CD4-positive, alpha-beta T cell treated with Interferon gamma for 1 hour (primary cell): Measurements from ENCODE around the gene PAGR1.
A peak's percentile ranks its signal among the peaks of the same experiment; 100 is the strongest.
"Not testable (repeated sequence)": the region's sequence is repeated elsewhere in the genome, so short reads cannot be mapped to it uniquely, and the experiment has no call there.

Experiments
- DNase-seq: peaks from one replicate; pipeline ENCODE4 v3.0.0-alpha.2; 2020

Gene PAGR1

GRCh38 chr16:29815793-29816693 is at the start of gene PAGR1:
Gene PAGR1 (plus strand): TSS chr16:29816152. CDS start chr16:29816526, 374 bp downstream.
- peak; percentile 100 for DNase-seq

DNA sequence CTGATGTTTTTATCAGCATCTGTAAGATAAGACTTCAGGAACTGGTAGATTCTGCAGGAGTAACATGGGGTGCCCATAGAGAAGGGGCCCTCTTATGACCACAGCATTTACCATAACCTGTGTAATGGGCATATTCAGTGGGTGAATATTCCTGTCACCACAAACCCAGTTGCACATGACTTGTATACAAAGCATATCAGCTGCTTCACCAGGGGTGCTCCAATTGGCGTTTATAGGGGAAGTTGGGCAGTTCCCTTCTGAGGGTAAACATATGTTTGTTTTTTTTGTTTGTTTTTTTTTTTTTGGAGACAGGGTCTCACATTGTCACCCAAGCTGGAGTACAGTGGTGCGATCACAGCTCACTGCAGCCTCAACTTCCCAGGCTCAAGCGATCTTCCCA is 49.4 kb upstream of the PAGR1 start:
- no peak for DNase-seq

GRCh38 chr16:29767062-29767461 is 48.9 kb upstream of the PAGR1 start:
- no peak for DNase-seq

DNA sequence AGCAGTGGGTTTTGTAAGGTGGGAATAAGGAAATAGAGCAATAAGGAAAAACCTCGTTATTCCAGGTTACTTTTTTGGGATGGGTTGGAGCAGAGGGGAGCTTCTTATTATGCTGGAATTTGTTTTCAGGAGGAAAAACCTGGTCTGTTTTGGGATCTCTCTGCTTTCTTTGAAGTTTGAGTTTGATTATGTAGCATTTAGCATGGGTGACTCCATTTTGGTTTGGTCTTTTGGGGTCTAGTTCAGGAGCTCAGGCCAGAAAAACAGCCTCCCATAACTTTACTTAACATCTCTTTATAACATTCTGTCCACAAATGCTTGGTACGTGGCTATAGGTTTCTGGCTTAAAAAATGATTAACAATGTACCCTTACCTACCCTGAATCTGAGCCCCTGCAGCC is 46.4 kb upstream of the PAGR1 start:
- no peak for DNase-seq

- no peak for DNase-seq
Measured at GRCh38 chr16:29770250-29770929, 45.6 kb upstream of the PAGR1 start.

DNA sequence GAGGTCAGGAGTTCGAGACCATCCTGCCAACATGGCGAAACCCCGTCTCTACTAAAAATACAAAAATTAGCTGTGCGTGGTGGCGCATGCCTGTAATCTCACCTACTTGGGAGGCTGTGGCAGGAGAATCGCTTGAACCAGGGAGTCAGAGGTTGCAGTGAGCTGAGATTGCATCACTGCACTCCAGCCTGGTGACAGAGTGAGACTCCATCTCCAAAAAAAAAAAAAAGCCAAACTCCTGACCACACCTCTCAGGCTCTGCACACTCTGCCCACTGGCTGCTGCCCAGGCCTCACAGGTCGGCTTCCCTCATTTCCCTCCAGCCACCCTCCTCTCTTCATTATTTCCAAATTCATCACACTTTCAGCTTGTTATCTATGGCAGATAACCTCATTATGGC is 43.6 kb upstream of the PAGR1 start:
- not testable (repeated sequence) for DNase-seq

DNA sequence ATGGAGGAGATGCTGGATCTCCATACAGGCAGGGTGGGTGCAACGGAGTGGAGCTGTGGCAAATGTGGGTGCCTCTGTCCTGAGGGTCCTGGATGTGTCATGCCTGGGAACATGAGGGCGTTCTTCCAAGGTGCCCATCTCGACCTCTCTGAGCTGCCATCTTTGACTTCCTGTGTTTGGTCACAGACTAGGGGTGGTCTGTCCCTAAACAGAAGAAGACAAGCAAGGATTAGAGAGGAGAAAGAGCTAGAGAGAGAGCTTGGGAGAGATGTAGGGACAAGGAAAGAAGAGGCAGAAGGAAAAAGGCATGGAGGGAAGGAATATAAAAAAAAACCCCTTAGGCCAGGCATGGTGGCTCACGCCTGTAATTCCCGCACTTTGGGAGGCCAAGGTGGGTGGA is 41.2 kb upstream of the PAGR1 start:
- no peak for DNase-seq

- DNase-seq, result no peak
Measured at GRCh38 chr16:29775742-29776408, 40.1 kb upstream of the PAGR1 start.

DNA sequence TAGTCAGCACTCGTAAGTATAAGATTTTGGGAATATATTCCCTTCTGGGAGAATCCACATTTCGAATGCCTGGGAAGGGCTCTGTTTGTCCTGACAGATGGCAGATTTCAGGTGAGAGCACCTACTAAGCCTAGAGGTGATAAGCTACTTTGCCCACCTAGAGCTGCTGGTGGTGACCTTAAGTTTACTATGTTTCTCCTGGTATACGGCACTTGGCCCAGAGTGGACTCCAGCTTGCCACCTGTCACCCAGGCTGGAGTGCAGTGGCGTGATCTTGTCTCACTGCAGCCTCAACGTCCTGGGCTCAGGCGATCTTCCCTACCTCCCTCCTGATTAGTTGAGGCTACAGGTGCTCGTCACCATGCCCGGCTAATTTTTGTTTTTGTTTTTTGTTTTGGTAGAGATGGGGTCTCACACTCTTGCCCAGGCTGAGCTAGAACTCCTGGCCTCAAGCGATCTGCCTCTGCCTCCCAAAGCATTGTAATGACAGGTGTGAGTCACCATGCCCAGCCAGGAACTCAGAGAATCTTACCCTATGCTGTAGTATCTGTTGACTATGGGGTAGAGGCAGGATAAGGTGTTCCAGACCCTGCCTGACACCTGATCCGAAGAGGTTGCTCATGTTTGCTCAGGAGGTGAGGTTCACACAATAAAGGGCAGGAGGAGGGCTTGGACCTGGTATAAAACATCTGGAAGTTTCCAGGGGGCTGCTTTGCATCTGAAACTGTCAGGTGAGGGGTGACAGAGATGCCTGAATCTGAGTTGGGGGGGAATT is 38.2 kb upstream of the PAGR1 start, which contains the start of gene ZG16:
TSS of gene ZG16 (plus strand) at position 681 of the 775 bp plus-strand sequence. CDS start 1,011 bp downstream, outside the sequence.
- DNase-seq, result no peak

DNA sequence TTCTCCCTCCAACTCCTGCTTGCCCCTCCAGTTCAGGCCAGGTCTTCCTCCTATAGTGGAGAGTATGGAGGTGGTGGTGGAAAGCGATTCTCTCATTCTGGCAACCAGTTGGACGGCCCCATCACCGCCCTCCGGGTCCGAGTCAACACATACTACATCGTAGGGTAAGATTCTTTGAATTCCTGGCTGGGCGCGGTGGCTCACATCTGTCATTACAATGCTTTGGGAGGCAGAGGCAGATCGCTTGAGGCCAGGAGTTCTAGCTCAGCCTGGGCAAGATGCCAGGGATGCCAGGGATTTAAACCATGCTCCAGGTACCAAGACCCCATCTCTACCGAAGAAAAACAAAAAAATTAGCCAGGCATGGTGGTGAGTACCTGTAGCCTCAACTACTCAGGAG is 36.5 kb upstream of the PAGR1 start:
- no peak for DNase-seq

DNA sequence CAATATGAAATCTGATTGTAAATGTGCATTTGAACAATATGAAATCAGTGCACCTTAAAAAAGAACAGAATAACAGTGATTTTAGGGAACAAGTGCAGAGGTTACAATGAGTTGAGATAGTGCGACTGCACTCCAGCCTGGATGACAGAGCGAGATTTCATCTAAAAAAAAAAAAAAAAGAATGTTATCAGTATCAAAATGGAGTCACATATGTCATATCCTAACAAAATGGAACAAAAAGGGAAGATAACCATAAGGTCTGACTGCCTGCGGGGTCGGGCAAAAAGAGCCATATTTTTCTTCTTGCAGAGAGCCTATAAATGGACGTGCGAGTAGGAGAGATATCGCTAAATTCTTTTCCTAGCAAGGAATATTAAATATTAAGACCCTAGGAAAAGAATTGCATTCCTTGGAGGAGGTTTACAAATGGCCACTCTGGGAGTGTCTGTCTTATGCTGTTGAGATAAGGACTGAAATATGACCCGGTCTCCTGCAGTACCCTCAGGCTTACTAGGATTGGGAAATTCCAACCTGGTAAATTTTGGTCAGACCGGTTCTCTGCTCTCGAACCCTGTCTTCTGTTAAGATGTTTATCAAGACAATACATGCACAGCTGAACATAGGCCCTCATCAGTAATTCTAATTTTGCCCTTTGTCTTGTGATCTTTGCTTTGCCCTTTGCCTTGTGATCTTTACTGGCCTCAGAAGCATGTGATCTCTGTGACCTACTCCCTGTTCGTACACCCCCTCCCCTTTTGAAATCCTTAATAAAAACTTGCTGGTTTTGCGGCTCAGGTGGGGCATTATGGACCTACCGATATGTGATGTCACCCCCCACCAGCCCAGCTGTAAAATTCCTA is 32.6 kb upstream of the PAGR1 start:
- DNase-seq, result not testable (repeated sequence)

GRCh38 chr16:29784157-29784556 is 31.8 kb upstream of the PAGR1 start:
- DNase-seq, result no peak

GRCh38 chr16:29784901-29785500 is 31.0 kb upstream of the PAGR1 start:
- peak; percentile 74 for DNase-seq

DNA sequence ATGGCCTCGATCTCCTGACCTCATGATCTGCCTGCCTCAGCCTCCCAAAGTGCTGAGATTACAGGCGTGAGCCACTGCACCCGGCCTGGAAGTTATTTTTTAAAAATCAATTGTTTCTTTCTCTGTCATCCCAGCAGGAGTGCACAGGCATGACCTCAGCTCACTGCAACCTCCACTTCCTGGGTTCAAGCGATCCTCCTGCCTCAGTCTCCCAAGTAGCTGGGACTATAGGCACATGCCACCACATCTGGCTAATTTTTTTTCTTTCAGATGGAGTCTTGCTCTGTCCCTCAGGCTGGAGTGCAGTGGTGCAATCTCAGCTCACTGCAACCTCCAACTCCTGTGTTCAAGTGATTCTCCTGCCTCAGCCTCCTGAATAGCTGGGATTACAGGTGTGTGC is 28.8 kb upstream of the PAGR1 start:
- DNase-seq, result not testable (repeated sequence)

DNA sequence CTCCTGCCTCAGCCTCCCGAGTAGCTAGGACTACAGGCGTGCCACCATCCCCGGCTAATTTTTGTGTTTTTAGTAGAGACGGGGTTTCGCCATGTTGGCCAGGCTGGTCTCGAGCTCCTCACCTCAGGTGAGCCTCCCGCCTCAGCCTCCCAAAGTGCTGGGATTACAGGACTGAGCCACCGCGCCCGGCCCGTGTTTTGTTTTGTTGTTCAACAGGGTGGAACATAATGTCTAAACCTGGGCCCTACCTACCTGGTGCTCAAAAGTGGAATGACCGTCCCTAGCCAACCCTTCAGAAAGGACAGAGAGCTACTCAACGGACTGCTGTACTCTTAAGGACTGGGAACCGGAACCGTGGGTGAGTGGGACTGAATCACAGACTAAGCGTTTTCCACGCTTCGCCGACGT is 26.2 kb upstream of the PAGR1 start:
- peak; percentile 3 for DNase-seq

DNA sequence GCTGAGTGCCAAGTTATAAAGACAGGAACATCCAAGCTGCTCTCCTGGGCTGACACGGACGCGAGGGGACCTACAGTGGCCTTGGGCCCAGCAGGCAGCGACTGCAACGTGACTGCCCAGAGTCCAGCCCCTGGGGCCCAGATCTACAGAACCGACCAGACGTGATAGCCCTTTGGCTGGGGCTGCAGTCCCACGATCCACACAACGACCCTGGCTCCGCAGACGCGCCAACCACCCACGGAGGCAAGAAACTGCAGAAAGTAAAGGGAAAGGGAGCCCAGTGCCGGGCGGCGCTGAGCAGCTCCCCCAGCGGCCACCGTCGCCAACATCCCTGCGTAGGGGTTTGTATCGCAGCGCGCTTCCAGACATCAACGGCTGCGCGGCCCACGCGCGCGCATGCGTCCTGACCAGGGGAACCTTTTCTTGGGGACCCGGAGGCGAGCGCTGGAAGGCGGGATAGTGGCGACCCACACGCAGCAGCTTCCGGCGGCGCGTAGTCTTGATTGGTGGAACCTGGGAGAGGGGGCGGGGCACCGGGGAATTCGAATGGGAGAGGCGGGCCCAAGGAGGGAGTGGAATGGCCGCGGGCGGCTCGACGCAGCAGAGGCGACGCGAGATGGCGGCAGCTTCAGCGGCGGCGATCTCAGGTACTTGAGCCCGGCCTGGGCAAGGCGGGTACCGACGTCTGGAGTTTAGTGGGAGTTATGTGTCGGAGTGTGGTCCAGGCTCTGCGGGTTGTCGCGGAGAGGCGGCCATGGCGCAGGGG is 25.6 kb upstream of the PAGR1 start, which contains the start of gene KIF22:
TSS of gene KIF22 (plus strand) at position 569 of the 766 bp plus-strand sequence. CDS start at position 578, 9 bp downstream.
- peak; percentile 100 for DNase-seq

- DNase-seq, result no peak
Measured at GRCh38 chr16:29790949-29791844, 24.8 kb upstream of the PAGR1 start.

DNA sequence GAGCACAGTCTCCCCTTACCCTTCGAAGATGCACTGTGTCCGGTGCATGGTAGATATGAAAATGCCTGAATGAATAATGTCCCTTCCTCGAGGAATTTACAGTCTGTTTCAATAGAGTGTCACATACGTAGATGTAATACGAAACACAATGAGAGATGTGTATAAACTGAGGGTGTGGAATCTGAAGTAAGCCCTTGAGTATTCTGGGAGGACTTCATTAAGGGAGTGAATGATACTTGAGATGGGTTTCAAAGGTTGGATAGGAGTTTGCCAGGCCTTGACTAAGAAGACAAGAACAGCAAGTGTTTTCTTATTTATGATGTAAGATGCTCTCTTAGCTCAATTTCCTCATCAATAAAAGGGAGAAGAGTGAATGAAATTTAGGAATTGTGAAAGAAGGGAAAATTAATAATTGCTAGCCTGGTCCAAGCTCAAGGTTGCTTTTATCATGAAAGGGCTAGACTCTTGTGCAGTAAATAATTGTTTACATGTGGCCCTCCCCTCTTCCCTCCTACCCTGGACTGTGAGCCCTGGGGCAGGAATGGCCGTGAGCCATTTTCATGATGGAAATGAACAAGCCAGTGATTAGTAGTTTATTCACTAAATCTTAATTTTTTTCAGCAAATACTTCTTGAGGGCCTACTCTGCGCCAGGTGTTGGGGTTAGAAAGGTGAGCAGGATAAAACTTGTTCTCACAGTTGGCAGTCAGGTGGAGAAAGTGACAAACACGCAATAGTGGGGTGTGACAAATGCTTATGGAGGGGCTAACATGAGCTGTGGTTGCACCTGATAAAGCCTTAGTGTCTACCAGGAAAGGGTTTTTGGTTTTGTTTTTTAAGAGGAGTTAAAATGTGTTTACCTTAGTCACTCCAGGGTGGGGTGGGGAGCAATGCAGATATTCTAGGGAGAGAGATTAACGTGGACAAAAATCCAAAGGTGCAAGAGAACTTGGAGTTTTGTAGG is 23.8 kb upstream of the PAGR1 start:
- no peak for DNase-seq
